Measurements from ENCODE around the gene SERPINA12.

GRCh38 chr14:94517641-94518257, 8.5 kb upstream of the SERPINA12 start:
- TF ChIP-seq CTCF (conservative IDR thresholded peaks at IDR 0.05) (no peak), ZFX (IDR thresholded peaks at IDR 0.05) (no peak)

Measured in C4-2B (cell line).